Glutamatergic neuron (in vitro differentiated cells): ENCODE measurements around the gene RADIL. TPM values are rescaled to one million over a fixed set of nuclear protein-coding genes. Genes with fewer than 3 reads are reported as not detected.
A peak's percentile ranks its signal among the peaks of the same experiment; 100 is the strongest.

Experiments
- DNase-seq: peaks from one replicate; pipeline ENCODE4 v3.0.0; 2022
- H3K27ac Mint-ChIP-seq: one replicate; pipeline ENCODE4 v1.8.0; 2020; ENCODE audit warnings: mild to moderate bottlenecking, mixed read lengths, inconsistent platforms; ENCODE audit not compliant: unreplicated experiment
- H3K27me3 Mint-ChIP-seq: one replicate; pipeline ENCODE4 v1.8.0; 2020; ENCODE audit warnings: mild to moderate bottlenecking, moderate library complexity, mixed read lengths, inconsistent platforms; ENCODE audit not compliant: unreplicated experiment
- H3K36me3 Mint-ChIP-seq: one replicate; pipeline ENCODE4 v1.8.0; 2020; ENCODE audit warnings: mild to moderate bottlenecking, mixed read lengths, inconsistent platforms; ENCODE audit not compliant: unreplicated experiment
- H3K4me1 Mint-ChIP-seq: one replicate; pipeline ENCODE4 v1.8.0; 2020; ENCODE audit warnings: mild to moderate bottlenecking, low read depth, mixed read lengths, inconsistent platforms; ENCODE audit not compliant: unreplicated experiment
- H3K4me3 Mint-ChIP-seq: one replicate; pipeline ENCODE4 v1.8.0; 2020; ENCODE audit warnings: mild to moderate bottlenecking, mixed read lengths, inconsistent platforms; ENCODE audit not compliant: unreplicated experiment
- H3K9me3 Mint-ChIP-seq: one replicate; pipeline ENCODE4 v1.8.0; 2020; ENCODE audit warnings: mild to moderate bottlenecking, moderate library complexity, mixed read lengths, inconsistent platforms; ENCODE audit not compliant: unreplicated experiment
- CTCF ChIP-seq: fragments of 200-600 bp; sonication (generic); IDR thresholded peaks from one replicate; pipeline ENCODE4 v1.5.0; 2021; ENCODE audit not compliant: partially characterized antibody, unreplicated experiment
- total RNA-seq: library from RNA; stranded (reverse); fragmentation: NEBNext Ultra II Directional; extraction: Animal tissue kit (Norgen Biotek cat#: 25700); gene quantifications from one replicate; pipeline ENCODE4 v1.2.1, GENCODE V29; 2021; ENCODE audit not compliant: unreplicated experiment

RADIL gene
- total RNA-seq, 1 donor from 2014 or later = 31.3 TPM

GRCh38 chr7:4878336-4879335 is 4.9 kb downstream of the RADIL start:
- Mint-ChIP-seq H3K27ac (no peak overlapping the region), H3K4me1 (peaks cover 7% of the 10 kb centered on the region), H3K9me3 (peaks cover 4% of the 10 kb centered on the region), H3K27me3 (peaks cover 6% of the 10 kb centered on the region), H3K4me3 (no peak overlapping the region), H3K36me3 (no peaks in the 10 kb centered on the region)
- no peak for TF ChIP-seq CTCF
- DNase-seq = no peak

- peaks cover 4% of the 10 kb centered on the region for H3K9me3 Mint-ChIP-seq
- DNase-seq = no peak
- H3K27ac Mint-ChIP-seq = no peak overlapping the region
- H3K36me3 Mint-ChIP-seq = no peaks in the 10 kb centered on the region
- TF ChIP-seq CTCF = no peak
- H3K4me3 Mint-ChIP-seq = no peak overlapping the region
- peaks cover 15% of the 10 kb centered on the region for H3K4me1 Mint-ChIP-seq
- peaks cover 3% of the 10 kb centered on the region for H3K27me3 Mint-ChIP-seq
These were observed 6.9 kb downstream of the RADIL start for GRCh38 chr7:4876586-4876985.

GRCh38 chr7:4875391-4875790 is 8.1 kb downstream of the RADIL start:
- H3K27ac Mint-ChIP-seq = no peak overlapping the region
- TF ChIP-seq CTCF = no peak
- H3K36me3 Mint-ChIP-seq = no peaks in the 10 kb centered on the region
- H3K27me3 Mint-ChIP-seq = peaks cover 3% of the 10 kb centered on the region
- H3K4me1 Mint-ChIP-seq = peaks cover 16% of the 10 kb centered on the region
- no peak overlapping the region for H3K4me3 Mint-ChIP-seq
- DNase-seq = no peak
- peaks cover 6% of the 10 kb centered on the region for H3K9me3 Mint-ChIP-seq

GRCh38 chr7:4873071-4873944 is 10.2 kb downstream of the RADIL start:
- no peak for TF ChIP-seq CTCF
- no peak overlapping the region for H3K4me3 Mint-ChIP-seq
- H3K27me3 Mint-ChIP-seq = peaks cover 3% of the 10 kb centered on the region
- no peak for DNase-seq
- peaks cover 6% of the 10 kb centered on the region for H3K9me3 Mint-ChIP-seq
- H3K27ac Mint-ChIP-seq = peak overlapping the region; percentile 3
- H3K4me1 Mint-ChIP-seq = peaks cover 13% of the 10 kb centered on the region
- H3K36me3 Mint-ChIP-seq = peaks cover 8% of the 10 kb centered on the region
